A549 (cell line): ENCODE measurements around the gene GSTK1.
A peak's percentile ranks its signal among the peaks of the same experiment; 100 is the strongest.

Source experiments
- BCL3 ChIP-seq: fragments of >200 bp; sonication (Bioruptor Twin); formaldehyde crosslinking; IDR thresholded peaks from 3 replicates; pipeline ENCODE4 v1.6.1; 2016
- CHD4 ChIP-seq: fragments of 200-600 bp; sonication (generic); IDR thresholded peaks from 2 replicates; pipeline ENCODE4 v1.6.1; 2016; ENCODE audit warnings: antibody characterized with exemption, mild to moderate bottlenecking, borderline replicate concordance
- CTCF ChIP-seq: fragments of >200 bp; sonication (Bioruptor Twin); formaldehyde crosslinking; IDR thresholded peaks from 3 replicates; pipeline ENCODE4 v1.5.1; 2016
- KDM1A ChIP-seq: fragments of 200-600 bp; sonication (generic); IDR thresholded peaks from 2 replicates; pipeline ENCODE4 v1.6.1; 2016; ENCODE audit warnings: low read depth, mild to moderate bottlenecking
- MAX ChIP-seq: IDR thresholded peaks from 2 replicates; pipeline ENCODE4 v1.6.1; 2012
- MYC ChIP-seq: IDR thresholded peaks from 2 replicates; pipeline ENCODE4 v1.6.1; 2012; ENCODE audit warnings: mild to moderate bottlenecking, inconsistent platforms, low read length, improper control_type of control experiment, borderline replicate concordance

GRCh38 chr7:143214789-143215679 is 48.2 kb upstream of the GSTK1 start:
- TF ChIP-seq BCL3, result no peak
- peak; percentile 100 for TF ChIP-seq CTCF
- no peak for TF ChIP-seq KDM1A
- TF ChIP-seq MYC, result no peak
- TF ChIP-seq CHD4, result no peak
- no peak for TF ChIP-seq MAX
